Activated T-helper 17 cell treated with anti-CD3 and anti-CD28 coated beads, Interleukin-2, amount 50 U/mL, for 72 hours (primary cell): ENCODE results near the gene DIP2C. TPM values are rescaled to one million over a fixed set of nuclear protein-coding genes. Genes with fewer than 3 reads are reported as not detected.

Experiments
- ATAC-seq: fragments of 150-1000 bp; cut with Tn5 transposase; replicated peaks from 2 replicates; pipeline ENCODE4 v1.10.0; 2021; ENCODE audit warnings: mild to moderate bottlenecking, moderate library complexity
- H3K27ac Mint-ChIP-seq: one replicate; pipeline ENCODE4 v1.8.0; 2022; ENCODE audit warnings: mixed read lengths
- H3K27me3 Mint-ChIP-seq: one replicate; pipeline ENCODE4 v1.8.0; 2022; ENCODE audit warnings: mixed read lengths
- H3K36me3 Mint-ChIP-seq: one replicate; pipeline ENCODE4 v1.8.0; 2022; ENCODE audit warnings: low read depth, mild to moderate bottlenecking, mixed read lengths
- H3K4me1 Mint-ChIP-seq: one replicate; pipeline ENCODE4 v1.8.0; 2022; ENCODE audit warnings: mixed read lengths
- H3K4me3 Mint-ChIP-seq: one replicate; pipeline ENCODE4 v1.8.0; 2022; ENCODE audit warnings: mild to moderate bottlenecking, mixed read lengths
- H3K9me3 Mint-ChIP-seq: one replicate; pipeline ENCODE4 v1.8.0; 2022; ENCODE audit warnings: mixed read lengths
- total RNA-seq, 2 donors: library from RNA; stranded (reverse); gene quantifications; one replicate each; pipeline ENCODE4 v1.2.3, GENCODE V29; 2022

The DIP2C gene
- total RNA-seq, 2 donors from 2014 or later, result 1.1 to 1.9 TPM

DNA sequence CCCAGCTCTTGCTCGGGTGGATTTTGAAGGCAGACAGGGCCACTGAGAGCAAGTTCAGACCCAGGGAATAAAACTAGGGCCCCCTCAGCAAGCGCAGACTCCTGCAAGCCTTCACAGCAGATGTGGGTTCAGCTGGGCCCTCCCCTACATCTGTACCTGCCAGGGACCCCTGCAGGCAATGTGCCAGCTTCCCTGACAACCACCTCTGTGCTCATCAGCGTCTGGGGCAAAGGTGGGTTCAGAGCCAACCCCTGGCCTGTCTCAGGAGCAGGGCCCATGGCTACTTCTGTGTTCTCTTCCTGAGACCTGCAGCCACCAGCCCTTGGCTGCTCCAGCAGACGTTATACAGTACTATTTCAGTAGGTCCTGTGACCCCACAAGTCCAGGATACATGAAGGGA lies 189.5 kb downstream of the DIP2C start:
- Mint-ChIP-seq H3K36me3 (no peaks in the 10 kb centered on the region), H3K4me3 (no peak overlapping the region), H3K4me1 (peaks cover 9% of the 10 kb centered on the region), H3K27me3 (peaks cover 4% of the 10 kb centered on the region), H3K9me3 (no peaks in the 10 kb centered on the region), H3K27ac (no peak overlapping the region)
- ATAC-seq, result no peak

DNA sequence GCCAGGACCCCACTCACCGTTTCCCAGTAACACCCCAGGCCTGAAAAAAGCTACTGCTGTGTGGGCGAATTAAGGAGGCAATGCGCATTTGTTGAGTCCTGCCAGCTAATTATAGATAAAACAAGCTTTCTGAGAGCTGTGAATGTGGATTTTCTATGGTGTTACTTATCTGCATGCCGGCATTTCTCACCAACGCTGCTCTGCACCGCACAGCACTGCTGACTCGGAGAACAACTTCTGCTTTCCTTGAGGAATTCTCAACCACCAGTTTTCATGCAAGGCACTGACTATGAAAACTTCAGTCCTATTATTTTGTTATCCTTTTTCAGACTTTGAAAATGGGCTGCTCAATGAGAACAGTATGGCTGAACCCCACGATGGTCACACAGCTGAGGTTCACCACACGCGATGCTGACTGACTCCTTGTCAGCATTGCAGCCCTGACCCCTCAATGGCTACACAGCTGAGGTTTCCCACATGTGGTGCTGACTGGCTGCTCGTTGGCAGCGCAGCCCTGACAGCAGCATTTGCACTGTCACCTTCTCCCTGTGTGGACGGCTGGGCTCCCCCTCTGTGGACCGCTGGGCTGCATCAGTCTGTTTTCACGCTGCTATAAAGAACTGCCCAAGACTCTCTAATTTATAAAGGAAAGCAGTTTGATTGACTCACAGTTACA lies 190.6 kb downstream of the DIP2C start:
- H3K27me3 Mint-ChIP-seq, result no peaks in the 10 kb centered on the region
- no peaks in the 10 kb centered on the region for H3K36me3 Mint-ChIP-seq
- ATAC-seq, result no peak
- H3K27ac Mint-ChIP-seq, result no peak overlapping the region
- H3K4me3 Mint-ChIP-seq, result no peak overlapping the region
- H3K4me1 Mint-ChIP-seq, result peaks cover 9% of the 10 kb centered on the region
- no peaks in the 10 kb centered on the region for H3K9me3 Mint-ChIP-seq

DNA sequence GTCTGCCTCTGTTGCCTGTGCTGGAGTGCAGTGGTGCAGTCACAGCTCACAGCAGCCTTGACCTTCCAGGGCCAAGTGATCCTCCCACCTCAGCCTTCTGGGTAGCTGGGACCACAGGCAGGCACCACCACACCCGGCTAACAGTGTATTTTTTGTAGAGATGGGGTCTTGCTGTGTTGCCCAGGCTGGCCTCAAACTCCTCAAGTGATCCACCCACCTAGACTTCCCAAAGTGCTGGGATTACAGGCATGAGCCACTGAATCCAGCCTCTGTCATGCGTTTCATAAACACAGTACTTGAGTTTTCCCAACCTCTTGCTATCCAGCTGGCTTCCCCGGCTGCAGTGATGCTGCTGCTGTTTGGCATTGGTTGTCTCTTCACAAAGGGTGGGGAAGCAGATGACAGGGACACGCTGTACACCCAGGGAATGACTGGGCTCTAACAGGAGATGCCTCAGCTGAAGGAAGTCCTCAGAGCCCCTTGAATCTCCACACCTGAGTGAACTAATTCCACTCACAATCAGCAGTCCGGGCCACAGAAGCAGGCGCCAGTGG lies 191.5 kb downstream of the DIP2C start:
- no peaks in the 10 kb centered on the region for H3K9me3 Mint-ChIP-seq
- no peaks in the 10 kb centered on the region for H3K36me3 Mint-ChIP-seq
- peaks cover 9% of the 10 kb centered on the region for H3K4me1 Mint-ChIP-seq
- H3K27me3 Mint-ChIP-seq, result peaks cover 4% of the 10 kb centered on the region
- no peak overlapping the region for H3K4me3 Mint-ChIP-seq
- no peak overlapping the region for H3K27ac Mint-ChIP-seq
- no peak for ATAC-seq

DNA sequence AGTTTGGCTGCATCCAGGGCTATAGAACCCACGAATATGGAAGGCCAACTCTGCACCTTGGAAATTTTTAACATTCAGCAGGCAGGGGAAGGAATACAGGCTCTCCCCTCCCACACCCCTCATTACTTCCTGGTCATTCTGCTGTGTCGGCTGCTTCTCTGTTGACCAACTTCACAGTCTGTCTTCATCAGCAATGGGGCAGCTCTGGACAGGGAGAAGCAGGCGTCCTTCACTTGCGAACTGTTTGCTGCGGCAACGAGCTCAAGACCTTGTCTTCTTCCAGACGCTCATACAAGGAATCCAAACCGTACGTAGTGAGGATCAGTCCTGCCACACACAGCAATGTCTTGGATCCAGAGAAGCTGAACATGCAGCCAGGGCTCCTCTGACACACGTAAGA lies 192.2 kb downstream of the DIP2C start:
- Mint-ChIP-seq H3K4me1 (peaks cover 3% of the 10 kb centered on the region), H3K36me3 (no peaks in the 10 kb centered on the region), H3K27me3 (peaks cover 7% of the 10 kb centered on the region), H3K9me3 (no peaks in the 10 kb centered on the region), H3K27ac (no peak overlapping the region), H3K4me3 (no peak overlapping the region)
- ATAC-seq, result no peak

DNA sequence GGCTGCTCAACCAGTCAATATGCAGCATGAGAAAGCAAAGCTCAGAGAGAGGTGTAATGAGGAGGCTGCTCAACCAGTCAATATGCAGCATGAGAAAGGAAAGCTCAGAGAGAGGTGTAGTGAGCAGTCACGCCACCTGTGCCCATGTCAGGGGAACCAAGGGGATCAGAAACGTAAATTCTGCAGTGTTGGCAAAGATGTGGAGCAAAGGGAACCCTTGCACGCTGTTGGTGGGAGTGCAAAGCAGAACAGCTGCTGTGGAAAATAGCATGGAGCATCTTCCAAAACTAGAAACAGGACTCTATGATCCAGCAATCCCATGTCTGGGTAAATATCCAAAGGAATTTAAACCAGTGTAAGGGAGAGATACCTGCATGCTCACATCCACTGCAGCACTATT lies 194.9 kb downstream of the DIP2C start:
- Mint-ChIP-seq H3K4me3 (no peak overlapping the region), H3K27ac (no peak overlapping the region), H3K36me3 (no peaks in the 10 kb centered on the region), H3K27me3 (peaks cover 9% of the 10 kb centered on the region), H3K9me3 (no peaks in the 10 kb centered on the region), H3K4me1 (no peaks in the 10 kb centered on the region)
- ATAC-seq, result no peak

DNA sequence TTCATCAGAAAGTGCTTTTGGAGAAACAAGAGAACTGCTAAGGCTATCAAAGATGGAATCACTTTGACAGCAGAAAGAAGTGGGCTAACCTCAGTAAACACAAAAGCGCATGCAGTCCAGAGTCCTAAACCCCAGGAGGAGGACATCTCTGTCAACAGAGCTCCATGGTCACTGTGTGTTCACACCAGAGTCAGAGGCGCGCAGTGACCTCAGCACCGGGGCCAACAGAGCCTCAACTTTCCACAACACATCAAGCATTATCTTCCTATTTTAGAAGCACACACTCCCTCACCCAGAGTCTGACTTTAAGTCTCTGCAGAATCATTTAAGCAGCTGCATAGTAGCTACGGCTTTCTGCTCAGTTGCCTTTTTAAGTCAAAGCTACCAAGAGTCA lies 195.3 kb downstream of the DIP2C start:
- Mint-ChIP-seq H3K4me3 (no peak overlapping the region), H3K9me3 (no peaks in the 10 kb centered on the region), H3K4me1 (no peaks in the 10 kb centered on the region)

GRCh38 chr10:493391-494148 lies 195.9 kb downstream of the DIP2C start:
- ATAC-seq, result no peak
- Mint-ChIP-seq H3K27ac (no peak overlapping the region), H3K36me3 (no peaks in the 10 kb centered on the region), H3K4me3 (no peak overlapping the region), H3K9me3 (no peaks in the 10 kb centered on the region), H3K4me1 (no peaks in the 10 kb centered on the region), H3K27me3 (peaks cover 10% of the 10 kb centered on the region)

More for the DNA sequence above, 195.3 kb downstream of the DIP2C start:
- H3K27me3 Mint-ChIP-seq, result peaks cover 9% of the 10 kb centered on the region
- H3K36me3 Mint-ChIP-seq, result no peaks in the 10 kb centered on the region
- no peak for ATAC-seq
- no peak overlapping the region for H3K27ac Mint-ChIP-seq

- H3K4me3 Mint-ChIP-seq, result no peak overlapping the region
- H3K9me3 Mint-ChIP-seq, result no peaks in the 10 kb centered on the region
- peaks cover 12% of the 10 kb centered on the region for H3K27me3 Mint-ChIP-seq
- no peak for ATAC-seq
- no peaks in the 10 kb centered on the region for H3K36me3 Mint-ChIP-seq
- no peaks in the 10 kb centered on the region for H3K4me1 Mint-ChIP-seq
- H3K27ac Mint-ChIP-seq, result no peak overlapping the region
Measured at GRCh38 chr10:492836-493235, 196.6 kb downstream of the DIP2C start.

- H3K27ac Mint-ChIP-seq, result no peak overlapping the region
- H3K4me1 Mint-ChIP-seq, result no peaks in the 10 kb centered on the region
- H3K4me3 Mint-ChIP-seq, result no peak overlapping the region
- no peaks in the 10 kb centered on the region for H3K36me3 Mint-ChIP-seq
- no peak for ATAC-seq
- H3K27me3 Mint-ChIP-seq, result peaks cover 12% of the 10 kb centered on the region
- no peaks in the 10 kb centered on the region for H3K9me3 Mint-ChIP-seq
Measured at GRCh38 chr10:491667-492424, 197.6 kb downstream of the DIP2C start.

- Mint-ChIP-seq H3K27ac (no peak overlapping the region), H3K27me3 (peaks cover 12% of the 10 kb centered on the region), H3K36me3 (no peaks in the 10 kb centered on the region), H3K9me3 (no peaks in the 10 kb centered on the region), H3K4me1 (no peaks in the 10 kb centered on the region), H3K4me3 (no peak overlapping the region)
- no peak for ATAC-seq
Measured at GRCh38 chr10:490891-491571, 198.4 kb downstream of the DIP2C start.

GRCh38 chr10:490256-490655 lies 199.2 kb downstream of the DIP2C start:
- H3K9me3 Mint-ChIP-seq, result no peaks in the 10 kb centered on the region
- no peaks in the 10 kb centered on the region for H3K4me1 Mint-ChIP-seq
- ATAC-seq, result no peak
- H3K4me3 Mint-ChIP-seq, result no peak overlapping the region
- H3K27me3 Mint-ChIP-seq, result peaks cover 12% of the 10 kb centered on the region
- H3K36me3 Mint-ChIP-seq, result no peaks in the 10 kb centered on the region
- no peak overlapping the region for H3K27ac Mint-ChIP-seq

DNA sequence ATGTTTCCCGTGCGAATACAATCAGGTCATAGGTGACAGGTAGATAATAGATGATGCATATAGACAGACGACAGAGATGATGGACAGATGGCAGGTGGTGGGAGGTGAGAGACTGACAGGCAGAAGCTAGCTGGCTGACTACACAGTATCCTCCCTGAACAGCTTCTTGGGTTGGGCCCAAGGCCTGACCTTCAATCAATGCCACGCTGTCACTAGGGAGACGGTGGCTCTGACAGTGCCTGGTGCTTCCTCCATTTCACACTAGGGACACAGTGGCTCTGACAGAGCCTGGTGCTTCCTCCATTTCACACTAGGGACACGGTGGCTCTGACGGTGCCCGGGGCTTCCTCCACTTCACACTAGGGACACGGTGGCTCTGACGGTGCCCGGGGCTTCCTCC lies 200.1 kb downstream of the DIP2C start:
- Mint-ChIP-seq H3K27me3 (peaks cover 12% of the 10 kb centered on the region), H3K27ac (no peak overlapping the region), H3K4me1 (no peaks in the 10 kb centered on the region), H3K36me3 (no peaks in the 10 kb centered on the region), H3K4me3 (no peak overlapping the region), H3K9me3 (no peaks in the 10 kb centered on the region)
- no peak for ATAC-seq

DNA sequence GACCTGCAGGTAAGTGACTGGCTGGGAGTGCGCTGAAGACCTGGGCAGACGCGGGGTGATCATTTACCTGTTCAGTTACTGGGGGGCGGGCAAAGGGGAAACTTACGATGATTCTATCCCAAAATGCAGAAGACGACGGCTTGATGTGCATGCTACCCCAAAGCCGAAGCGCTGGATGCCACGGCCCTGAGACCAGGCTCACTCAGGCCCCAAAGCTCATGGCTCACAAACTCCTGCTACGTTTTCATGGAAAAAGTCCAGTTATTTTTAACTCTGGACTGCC lies 200.6 kb downstream of the DIP2C start:
- ATAC-seq, result no peak
- Mint-ChIP-seq H3K27me3 (peaks cover 12% of the 10 kb centered on the region), H3K9me3 (no peaks in the 10 kb centered on the region), H3K27ac (no peak overlapping the region), H3K4me3 (no peak overlapping the region), H3K36me3 (no peaks in the 10 kb centered on the region), H3K4me1 (no peaks in the 10 kb centered on the region)

GRCh38 chr10:488081-488932 lies 201.2 kb downstream of the DIP2C start:
- peaks cover 11% of the 10 kb centered on the region for H3K27me3 Mint-ChIP-seq
- no peak overlapping the region for H3K4me3 Mint-ChIP-seq
- no peak for ATAC-seq
- H3K27ac Mint-ChIP-seq, result no peak overlapping the region
- no peaks in the 10 kb centered on the region for H3K4me1 Mint-ChIP-seq
- H3K36me3 Mint-ChIP-seq, result no peaks in the 10 kb centered on the region
- H3K9me3 Mint-ChIP-seq, result no peaks in the 10 kb centered on the region
